ENCODE results near the gene C14orf93.

DNA sequence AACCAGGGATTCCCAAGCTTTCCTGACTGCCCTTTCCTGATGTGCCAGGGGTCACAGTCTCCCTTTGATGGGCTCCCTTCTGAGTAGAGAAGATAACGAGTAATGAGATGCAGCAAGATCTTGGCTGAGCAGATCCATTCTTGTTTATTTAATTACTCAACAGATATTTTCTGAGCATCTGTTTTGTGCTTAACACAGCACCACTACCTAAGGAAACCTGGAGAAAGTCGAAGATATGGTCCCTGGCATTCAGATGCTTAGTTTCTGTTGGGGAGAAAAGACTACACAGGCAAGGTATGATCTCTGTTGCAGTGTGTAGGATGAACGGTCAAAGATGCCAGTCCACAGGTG is 31.5 kb downstream of the C14orf93 start:
- TF ChIP-seq, protein P1, sequence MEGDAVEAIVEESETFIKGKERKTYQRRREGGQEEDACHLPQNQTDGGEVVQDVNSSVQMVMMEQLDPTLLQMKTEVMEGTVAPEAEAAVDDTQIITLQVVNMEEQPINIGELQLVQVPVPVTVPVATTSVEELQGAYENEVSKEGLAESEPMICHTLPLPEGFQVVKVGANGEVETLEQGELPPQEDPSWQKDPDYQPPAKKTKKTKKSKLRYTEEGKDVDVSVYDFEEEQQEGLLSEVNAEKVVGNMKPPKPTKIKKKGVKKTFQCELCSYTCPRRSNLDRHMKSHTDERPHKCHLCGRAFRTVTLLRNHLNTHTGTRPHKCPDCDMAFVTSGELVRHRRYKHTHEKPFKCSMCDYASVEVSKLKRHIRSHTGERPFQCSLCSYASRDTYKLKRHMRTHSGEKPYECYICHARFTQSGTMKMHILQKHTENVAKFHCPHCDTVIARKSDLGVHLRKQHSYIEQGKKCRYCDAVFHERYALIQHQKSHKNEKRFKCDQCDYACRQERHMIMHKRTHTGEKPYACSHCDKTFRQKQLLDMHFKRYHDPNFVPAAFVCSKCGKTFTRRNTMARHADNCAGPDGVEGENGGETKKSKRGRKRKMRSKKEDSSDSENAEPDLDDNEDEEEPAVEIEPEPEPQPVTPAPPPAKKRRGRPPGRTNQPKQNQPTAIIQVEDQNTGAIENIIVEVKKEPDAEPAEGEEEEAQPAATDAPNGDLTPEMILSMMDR (IDR thresholded peaks at IDR 0.05), result no peak
- no peak for TF ChIP-seq POLR2A (IDR thresholded peaks at IDR 0.05)

Data from right lobe of liver (tissue), 4 donors.